GM19043 (cell line): ENCODE results near the gene HIRIP3.
"Not testable (repeated sequence)": the region's sequence is repeated elsewhere in the genome, so short reads cannot be mapped to it uniquely, and the experiment has no call there.

ENCODE experiments used
- ATAC-seq: cut with Tn5 transposase; IDR thresholded peaks from one replicate; pipeline ENCODE4 v1.9.1; 2021; ENCODE audit warnings: low read depth; ENCODE audit not compliant: unreplicated experiment

Gene HIRIP3

GRCh38 chr16:29962344-29962994, 32.9 kb downstream of the HIRIP3 start:
- ATAC-seq, result no peak

GRCh38 chr16:29961479-29962343, 33.7 kb downstream of the HIRIP3 start, which contains the start of gene TMEM219:
Gene TMEM219, plus strand, starts transcription at chr16:29962079. Its CDS starts 1,065 bp downstream, at chr16:29963144.
- ATAC-seq, result peak; percentile 78

GRCh38 chr16:29961127-29961478, 34.3 kb downstream of the HIRIP3 start:
- no peak for ATAC-seq

GRCh38 chr16:29959821-29960220, 35.6 kb downstream of the HIRIP3 start:
- not testable (repeated sequence) for ATAC-seq

- ATAC-seq, result no peak
Observed at GRCh38 chr16:29959293-29959692, 36.1 kb downstream of the HIRIP3 start.

GRCh38 chr16:29958756-29959155, 36.7 kb downstream of the HIRIP3 start:
- ATAC-seq, result no peak

GRCh38 chr16:29951625-29952365, 43.6 kb downstream of the HIRIP3 start:
- ATAC-seq, result no peak

- no peak for ATAC-seq
Observed at GRCh38 chr16:29950806-29951461, 44.5 kb downstream of the HIRIP3 start.

GRCh38 chr16:29947897-29948296, 47.5 kb downstream of the HIRIP3 start:
- no peak for ATAC-seq

- ATAC-seq, result no peak
Observed at GRCh38 chr16:29943846-29944799, 51.3 kb downstream of the HIRIP3 start.
